ENCODE results near the gene IGF2R. TPM values are rescaled to one million over a fixed set of nuclear protein-coding genes. Genes with fewer than 3 reads are reported as not detected.

Gene IGF2R
- total RNA-seq, 2 donors from 2014 or later = 50.1 to 56.2 TPM

GRCh38 chr6:160054913-160055312 is 86.0 kb downstream of the IGF2R start:
- intact Hi-C loops (cut with DNase I) = no loop called here
- DNase-seq (no peak), ATAC-seq (no peak)

- intact Hi-C loops (cut with DNase I) = no loop called here
- no peak for DNase-seq
- ATAC-seq = no peak
Measured at GRCh38 chr6:160055378-160055777, 86.5 kb downstream of the IGF2R start.

DNA sequence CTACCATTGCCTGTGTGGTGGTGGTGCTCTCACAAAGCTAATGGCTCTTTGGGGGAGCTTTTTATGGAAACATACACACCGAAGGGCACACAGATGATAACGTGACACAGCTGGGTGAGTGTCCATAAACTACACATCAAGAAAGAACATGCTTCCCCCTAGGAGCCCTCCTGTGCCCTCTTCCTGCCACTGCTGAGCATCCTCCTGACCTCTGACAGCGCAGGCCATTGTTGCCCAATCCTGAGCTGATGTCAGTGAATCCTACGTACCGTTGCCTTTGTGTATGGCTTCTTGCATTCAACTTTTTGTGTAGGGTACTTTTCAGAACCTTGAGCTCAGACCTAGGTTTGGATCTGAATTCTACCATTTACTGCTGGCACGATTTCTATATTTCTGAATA is 86.9 kb downstream of the IGF2R start:
- no peak for ATAC-seq
- intact Hi-C loops (cut with DNase I) = no loop called here
- no peak for DNase-seq

DNA sequence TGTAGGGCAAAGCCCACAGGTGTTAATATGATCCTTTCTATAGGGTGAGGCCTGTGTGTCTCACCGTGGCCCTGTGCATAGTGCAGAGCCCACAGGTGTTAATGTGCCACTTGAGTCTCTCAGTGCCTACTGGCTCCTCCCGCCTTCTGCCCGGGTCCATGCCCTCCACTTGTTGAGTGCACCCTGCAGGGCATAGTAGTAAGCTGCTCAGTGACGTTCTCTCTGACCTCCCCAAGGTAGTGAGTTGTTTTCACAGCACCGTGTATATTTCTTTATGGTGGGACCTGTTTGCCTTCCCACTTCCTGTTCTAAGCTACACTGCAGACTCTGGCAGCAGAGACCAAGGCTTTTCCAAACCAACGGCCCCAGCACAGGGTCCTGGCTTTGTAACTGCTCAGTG is 88.2 kb downstream of the IGF2R start:
- DNase-seq (no peak), ATAC-seq (no peak)
- intact Hi-C loops (cut with DNase I) = no loop called here

- intact Hi-C loops (cut with DNase I) = no loop called here
- DNase-seq = no peak
Measured at GRCh38 chr6:160058603-160059215, 89.8 kb downstream of the IGF2R start.

GRCh38 chr6:160060221-160060620 is 91.3 kb downstream of the IGF2R start:
- no peak for DNase-seq

More at GRCh38 chr6:160058603-160059215, 89.8 kb downstream of the IGF2R start:
- ATAC-seq = no peak

DNA sequence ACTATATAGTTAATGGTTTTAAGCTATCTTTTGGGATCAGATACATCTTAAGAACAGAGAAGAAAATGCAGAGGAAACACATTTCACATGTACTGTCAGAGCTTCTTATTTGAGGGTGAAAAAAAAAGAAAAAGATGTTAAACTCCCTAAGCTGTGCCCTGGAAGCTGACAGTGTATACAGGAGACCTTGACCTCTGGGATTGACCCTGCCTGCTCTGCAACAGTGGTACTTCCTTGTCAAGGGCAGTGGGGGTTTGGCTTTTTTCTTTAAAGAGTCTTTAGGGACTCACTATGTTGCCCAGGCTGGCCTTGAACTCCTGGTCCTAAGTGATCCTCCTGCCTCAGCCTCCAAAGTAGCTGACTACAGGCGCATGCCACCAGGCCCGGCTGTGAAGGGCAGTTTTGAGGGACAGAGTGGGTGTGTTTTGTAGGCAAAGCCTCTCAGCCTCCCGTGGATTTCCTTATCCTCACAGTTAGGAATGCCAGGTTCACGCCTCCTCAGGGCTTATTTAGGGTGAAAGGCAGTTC is 92.1 kb downstream of the IGF2R start:
- intact Hi-C loops (cut with DNase I) = no loop called here
- DNase-seq (no peak), ATAC-seq (no peak)

More at GRCh38 chr6:160060221-160060620, 91.3 kb downstream of the IGF2R start:
- intact Hi-C loops (cut with DNase I) = no loop called here
- no peak for ATAC-seq

DNA sequence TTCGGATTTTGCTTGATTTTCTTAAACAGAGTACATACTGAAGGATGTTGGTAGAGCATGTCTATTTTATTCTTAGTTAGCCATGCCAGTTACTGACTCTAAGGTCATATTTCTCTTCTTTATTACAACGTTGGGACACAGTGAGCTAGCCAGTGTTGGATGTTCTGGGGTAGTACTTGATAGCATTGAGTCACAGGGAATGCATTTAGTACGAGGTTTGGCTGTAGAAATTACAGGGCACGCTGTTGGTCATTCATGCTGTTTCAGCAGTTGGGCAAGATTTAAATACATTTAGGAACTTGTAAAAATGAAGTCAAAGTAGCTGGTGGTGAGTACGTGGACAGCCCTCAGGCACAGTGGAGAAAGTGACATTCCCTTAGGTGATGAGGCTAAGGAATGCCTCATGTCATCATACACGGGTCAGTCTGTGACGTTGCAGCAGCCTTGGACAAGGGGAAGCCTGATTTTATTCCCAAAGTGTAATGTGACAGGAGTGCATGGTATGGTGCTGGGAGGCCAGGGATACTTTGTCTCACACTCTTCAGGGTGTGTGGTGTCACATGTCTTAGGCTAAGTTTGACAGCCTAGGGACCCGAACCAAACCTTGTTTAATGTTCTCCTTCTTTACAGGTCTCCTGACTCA is 95.0 kb downstream of the IGF2R start:
- no peak for DNase-seq
- no peak for ATAC-seq
- intact Hi-C loops (cut with DNase I) = no loop called here

GRCh38 chr6:160065200-160065599 is 96.3 kb downstream of the IGF2R start:
- intact Hi-C loops (cut with DNase I) = no loop called here
- DNase-seq = no peak
- no peak for ATAC-seq

DNA sequence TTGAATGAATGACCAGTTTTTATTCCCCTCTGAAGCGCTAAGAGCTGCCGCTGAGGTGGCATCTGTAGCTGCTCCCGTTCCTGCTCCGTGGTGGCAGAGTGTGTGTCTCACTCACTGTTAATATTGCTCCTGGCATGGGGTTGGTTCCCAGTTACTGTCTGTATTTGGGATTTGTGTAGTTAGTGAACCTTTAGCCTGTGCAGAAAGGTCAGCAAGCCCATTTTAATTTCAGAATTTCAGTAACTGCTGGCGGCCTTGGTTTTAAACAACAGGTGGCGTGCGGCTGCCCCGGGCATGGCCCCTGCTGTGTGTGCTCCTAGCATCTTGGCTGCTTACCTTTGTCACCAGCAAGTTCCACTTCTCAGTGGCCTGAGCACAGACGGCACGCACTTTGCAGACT is 98.7 kb downstream of the IGF2R start:
- intact Hi-C loops (cut with DNase I) = no loop called here
- DNase-seq (no peak), ATAC-seq (no peak)

GRCh38 chr6:160068346-160068745 is 99.5 kb downstream of the IGF2R start:
- ATAC-seq (no peak), DNase-seq (no peak)
- intact Hi-C loops (cut with DNase I) = no loop called here

DNA sequence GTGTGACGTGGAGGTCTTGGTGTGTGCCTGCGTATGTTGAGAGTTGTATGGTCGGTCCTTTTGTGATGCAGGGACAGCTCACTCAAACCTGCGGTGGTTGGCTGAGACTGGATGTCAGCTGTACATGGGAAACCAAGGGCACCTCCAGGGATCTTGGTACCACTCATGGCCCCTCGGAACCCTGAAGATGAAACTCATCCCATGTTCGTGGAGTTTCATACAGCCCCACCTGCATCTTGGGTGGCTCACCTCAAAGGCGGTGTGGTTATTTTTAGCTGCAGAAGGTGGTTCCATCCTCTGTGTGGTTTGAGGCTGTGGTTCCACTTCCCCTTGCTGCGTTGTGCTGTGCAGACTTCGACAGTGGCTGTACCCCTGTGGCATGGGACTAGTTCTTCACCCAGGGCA is 100.2 kb downstream of the IGF2R start:
- no peak for DNase-seq
- intact Hi-C loops (cut with DNase I) = no loop called here
- ATAC-seq = no peak

DNA sequence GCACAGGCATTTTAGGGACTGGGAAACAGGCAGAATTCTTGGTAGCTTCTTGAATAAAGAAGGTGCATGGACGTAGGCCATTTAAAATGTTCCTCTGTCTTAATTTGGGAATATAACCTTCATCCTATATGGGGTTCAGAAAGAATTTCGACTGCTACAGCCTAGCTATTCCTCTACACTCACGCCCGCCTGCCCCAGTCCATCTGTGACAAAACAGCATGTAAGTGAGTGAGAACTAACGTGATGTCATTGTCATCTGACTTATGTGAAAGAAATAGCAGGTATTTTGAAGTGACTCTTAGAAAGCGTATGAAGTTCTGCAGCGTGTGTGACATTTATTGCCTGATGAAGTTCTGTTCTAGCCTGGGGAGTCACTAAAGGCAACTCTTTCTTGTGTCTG is 100.6 kb downstream of the IGF2R start:
- ATAC-seq = no peak
- no peak for DNase-seq
- intact Hi-C loops (cut with DNase I) = no loop called here

- ATAC-seq (no peak), DNase-seq (no peak)
- intact Hi-C loops (cut with DNase I) = no loop called here
Measured at GRCh38 chr6:160070427-160070826, 101.5 kb downstream of the IGF2R start.

- DNase-seq = no peak
- no peak for ATAC-seq
- intact Hi-C loops (cut with DNase I) = no loop called here
Measured at GRCh38 chr6:160070831-160071230, 101.9 kb downstream of the IGF2R start.

DNA sequence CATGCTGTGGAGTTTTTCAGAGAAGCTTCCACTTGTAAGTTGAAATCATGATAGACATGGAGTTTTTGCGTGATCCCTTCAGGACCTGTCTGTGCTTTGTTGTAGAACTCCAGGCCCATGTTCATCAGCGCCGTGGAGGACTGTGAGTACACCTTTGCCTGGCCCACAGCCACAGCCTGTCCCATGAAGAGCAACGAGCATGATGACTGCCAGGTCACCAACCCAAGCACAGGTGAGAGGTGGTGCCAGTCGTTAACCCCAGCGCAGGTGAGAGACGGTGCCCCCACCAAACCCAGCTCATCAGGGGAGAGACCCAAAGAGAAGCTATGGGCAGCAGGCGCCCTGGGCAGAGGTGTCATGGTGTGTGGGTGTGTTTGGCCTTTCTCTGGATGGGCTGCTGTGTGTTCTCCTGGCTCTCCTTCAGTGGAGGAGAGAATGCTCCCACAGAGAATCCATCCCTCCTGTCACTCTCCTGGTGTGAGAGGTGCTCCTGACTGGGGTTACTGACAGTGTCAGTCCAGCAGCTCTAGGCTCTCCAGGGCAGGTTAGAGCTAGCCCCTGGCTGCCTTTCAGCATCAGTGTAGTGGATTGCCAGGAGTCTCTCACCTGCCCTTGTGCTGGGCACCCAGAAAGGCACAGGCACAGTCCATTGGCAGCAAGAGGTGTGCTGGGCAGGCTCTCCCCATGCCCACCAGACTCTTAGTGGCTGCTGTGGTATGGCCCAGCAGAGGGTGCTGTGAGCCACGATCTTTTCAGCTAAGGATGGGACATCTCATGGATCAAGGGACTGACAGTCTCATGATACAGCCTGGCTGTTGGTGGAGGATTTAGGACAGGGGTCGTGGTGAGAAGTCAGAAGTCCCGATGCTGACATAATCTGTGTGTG is 103.2 kb downstream of the IGF2R start:
- DNase-seq (no peak), ATAC-seq (no peak)
- intact Hi-C loops (cut with DNase I) = no loop called here

GRCh38 chr6:160073272-160073671 is 104.4 kb downstream of the IGF2R start:
- intact Hi-C loops (cut with DNase I) = no loop called here
- ATAC-seq = no peak
- DNase-seq = no peak

DNA sequence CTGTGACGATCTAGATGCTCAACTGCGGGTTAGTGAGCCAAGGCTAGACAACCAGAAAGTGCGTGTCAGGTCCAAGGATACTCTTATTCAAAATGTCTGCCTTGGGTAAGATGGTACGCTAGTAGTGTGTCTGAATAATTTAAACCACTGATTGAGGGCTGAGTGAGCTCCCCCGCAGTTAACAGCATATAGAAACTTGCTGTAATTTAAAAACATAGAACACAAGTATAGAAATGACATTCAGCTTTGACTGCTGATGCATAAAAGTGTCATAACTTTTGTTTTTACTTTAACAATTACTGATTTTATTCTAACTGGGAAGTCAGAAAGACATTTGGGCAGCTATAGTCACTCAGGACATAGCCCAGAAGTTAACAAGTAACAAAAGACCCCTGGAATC is 107.1 kb downstream of the IGF2R start:
- DNase-seq = no peak
- intact Hi-C loops (cut with DNase I) = no loop called here
- ATAC-seq = no peak

DNA sequence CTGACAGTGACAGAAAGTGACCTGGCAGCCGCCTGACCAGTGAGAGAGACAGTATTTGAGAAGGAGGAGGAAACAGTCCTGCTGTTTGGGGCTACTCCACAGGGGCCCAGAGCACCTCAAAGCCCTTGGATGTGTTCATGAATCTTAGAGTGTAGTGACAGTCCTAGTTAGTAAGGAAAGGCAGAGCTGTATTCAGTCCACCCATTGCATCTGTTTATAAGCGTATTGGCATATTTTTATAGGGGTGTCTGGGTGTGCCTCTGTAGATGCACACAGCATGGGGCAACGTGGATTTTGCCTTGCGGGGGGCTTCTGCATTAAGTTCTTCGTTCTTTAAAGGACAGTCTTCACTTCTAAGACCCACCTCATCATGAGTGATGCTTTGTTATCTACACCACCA is 108.1 kb downstream of the IGF2R start:
- no peak for ATAC-seq
- no peak for DNase-seq
- intact Hi-C loops (cut with DNase I) = no loop called here

DNA sequence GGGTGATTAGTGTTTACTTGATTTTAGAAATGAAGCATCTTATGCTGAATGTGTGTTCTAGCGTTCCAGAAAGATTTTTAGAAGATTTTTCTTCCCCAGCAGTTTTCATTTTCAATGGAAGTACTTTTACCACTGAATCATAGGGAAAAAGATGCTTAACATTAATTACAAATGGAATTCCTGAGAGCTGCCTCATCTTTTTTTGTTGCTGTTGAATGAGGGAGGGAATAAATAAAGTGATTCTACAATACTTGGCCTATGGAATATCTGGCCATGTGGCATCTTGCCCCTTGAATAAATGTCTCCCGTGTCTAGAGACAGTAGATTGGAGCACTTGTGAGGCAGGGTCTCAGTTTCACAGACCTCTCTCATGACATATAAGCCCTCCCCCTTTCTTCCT is 108.6 kb downstream of the IGF2R start:
- intact Hi-C loops (cut with DNase I) = no loop called here
- ATAC-seq (no peak), DNase-seq (no peak)
